Body of pancreas (tissue), 4 donors: ENCODE measurements around the gene CDKN1A. TPM values are rescaled to one million over a fixed set of nuclear protein-coding genes. Genes with fewer than 3 reads are reported as not detected.

Experiments
- ATAC-seq: fragments of 150-250 bp; one replicate; pipeline ENCODE4 v1.9.1; 2016
- DNase-seq, 4 donors: peaks; one replicate each; pipeline ENCODE4 v3.0.0-alpha.2; 2019
- H3K27ac ChIP-seq, 4 donors: fragments of 200-600 bp; sonication (generic); 1 replicate in 3 of 4; 2 replicates in 1 of 4; pipeline versions ENCODE4 v1.5.1 to v1.6.1; 2016 to 2019; ENCODE audit warnings: mild to moderate bottlenecking in 1 of 4, mixed read lengths in 1 of 4, moderate library complexity in 1 of 4
- H3K27me3 ChIP-seq, 2 donors: fragments of 200-600 bp; sonication (generic); one replicate each; pipeline ENCODE4 v1.6.0; 2016; ENCODE audit warnings: mild to moderate bottlenecking in 1 of 2
- H3K36me3 ChIP-seq, 2 donors: fragments of 200-600 bp; sonication (generic); replicated peaks in 1 of 2; 2 replicates each; pipeline ENCODE4 v1.5.1; 2016; ENCODE audit warnings: low read depth in 2 of 2; ENCODE audit not compliant: insufficient read depth in 1 of 2
- H3K4me1 ChIP-seq: fragments of 200-600 bp; sonication (generic); one replicate; pipeline ENCODE4 v1.6.0; 2016
- H3K4me3 ChIP-seq, 2 donors: fragments of 200-600 bp; sonication (generic); 1 replicate in 1 of 2; 2 replicates in 1 of 2; pipeline ENCODE4 v1.5.1; 2016 to 2019
- H3K9me3 ChIP-seq, 3 donors: fragments of 200-600 bp; sonication (generic); 1 replicate in 2 of 3; 2 replicates in 1 of 3; pipeline ENCODE4 v1.5.1; 2016
- POLR2A ChIP-seq, 3 donors: fragments of 450-650 bp; IDR thresholded peaks; one replicate each; pipeline ENCODE4 v1.6.1; 2016; ENCODE audit warnings: antibody characterized with exemption in 3 of 3, mild to moderate bottlenecking in 2 of 3
- WGBS, 2 donors: methylation state at CpG; one replicate each; pipeline ENCODE4 v1.1.5; 2017; 5-methylcytosine and 5-hydroxymethylcytosine counted together
- intact Hi-C: fragments of 100-400 bp; cut with DNase I; formaldehyde crosslinking; loops from one replicate; pipeline ENCODE4 v1.15.1; 2023
- total RNA-seq, 2 donors: library from RNA; depleted of rRNA; stranded (reverse); fragments of >200 nt; gene quantifications; one replicate each; pipeline ENCODE4 v1.1.0, GENCODE V29; 2016
- TF ChIP-seq, protein P1 (sequence below), 7 experiments: fragments of 450-650 bp in 4 of 7; fragments of 200-600 bp in 3 of 7; sonication (generic) in 3 of 7; IDR thresholded peaks; one replicate each; pipeline ENCODE4 v1.5.1; 2016 to 2019; ENCODE audit warnings: antibody characterized with exemption in 7 of 7

The CDKN1A gene
- total RNA-seq, 2 donors from 2014 or later, result 75.2 to 84.3 TPM

DNA sequence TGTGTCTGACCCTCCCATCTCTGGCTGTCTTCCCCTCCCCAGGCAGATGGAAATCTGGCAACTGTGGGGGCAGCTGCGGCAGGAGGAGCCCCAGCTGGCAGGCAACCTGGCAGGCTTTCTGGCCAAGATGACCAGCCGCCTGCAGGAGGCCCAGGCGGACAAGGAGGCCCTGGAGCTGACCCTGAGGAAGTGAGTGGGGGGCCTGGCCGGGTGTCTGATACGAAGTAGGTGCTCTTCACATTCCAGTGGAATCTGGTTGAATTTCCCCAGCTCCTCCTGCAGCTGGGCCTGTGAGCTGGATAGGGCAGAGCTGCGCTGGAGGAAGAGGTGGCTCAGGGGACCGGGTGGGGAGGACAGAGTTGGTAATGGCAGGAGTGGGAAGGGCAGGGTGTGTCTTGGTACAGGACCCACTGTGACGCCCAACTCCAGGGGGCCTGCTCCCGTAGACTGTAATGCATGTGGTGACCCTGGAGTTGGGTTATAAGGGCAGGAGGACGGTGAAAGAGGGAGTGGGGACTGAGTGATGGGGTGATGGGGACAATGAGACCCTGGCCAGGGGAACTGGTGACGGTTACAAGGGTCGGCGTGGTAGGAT is 38.8 kb downstream of the CDKN1A start:
- TF ChIP-seq, protein P1, sequence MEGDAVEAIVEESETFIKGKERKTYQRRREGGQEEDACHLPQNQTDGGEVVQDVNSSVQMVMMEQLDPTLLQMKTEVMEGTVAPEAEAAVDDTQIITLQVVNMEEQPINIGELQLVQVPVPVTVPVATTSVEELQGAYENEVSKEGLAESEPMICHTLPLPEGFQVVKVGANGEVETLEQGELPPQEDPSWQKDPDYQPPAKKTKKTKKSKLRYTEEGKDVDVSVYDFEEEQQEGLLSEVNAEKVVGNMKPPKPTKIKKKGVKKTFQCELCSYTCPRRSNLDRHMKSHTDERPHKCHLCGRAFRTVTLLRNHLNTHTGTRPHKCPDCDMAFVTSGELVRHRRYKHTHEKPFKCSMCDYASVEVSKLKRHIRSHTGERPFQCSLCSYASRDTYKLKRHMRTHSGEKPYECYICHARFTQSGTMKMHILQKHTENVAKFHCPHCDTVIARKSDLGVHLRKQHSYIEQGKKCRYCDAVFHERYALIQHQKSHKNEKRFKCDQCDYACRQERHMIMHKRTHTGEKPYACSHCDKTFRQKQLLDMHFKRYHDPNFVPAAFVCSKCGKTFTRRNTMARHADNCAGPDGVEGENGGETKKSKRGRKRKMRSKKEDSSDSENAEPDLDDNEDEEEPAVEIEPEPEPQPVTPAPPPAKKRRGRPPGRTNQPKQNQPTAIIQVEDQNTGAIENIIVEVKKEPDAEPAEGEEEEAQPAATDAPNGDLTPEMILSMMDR (IDR thresholded peaks at IDR 0.05), result no peak
- no peak for TF ChIP-seq POLR2A (IDR thresholded peaks at IDR 0.05)

DNA sequence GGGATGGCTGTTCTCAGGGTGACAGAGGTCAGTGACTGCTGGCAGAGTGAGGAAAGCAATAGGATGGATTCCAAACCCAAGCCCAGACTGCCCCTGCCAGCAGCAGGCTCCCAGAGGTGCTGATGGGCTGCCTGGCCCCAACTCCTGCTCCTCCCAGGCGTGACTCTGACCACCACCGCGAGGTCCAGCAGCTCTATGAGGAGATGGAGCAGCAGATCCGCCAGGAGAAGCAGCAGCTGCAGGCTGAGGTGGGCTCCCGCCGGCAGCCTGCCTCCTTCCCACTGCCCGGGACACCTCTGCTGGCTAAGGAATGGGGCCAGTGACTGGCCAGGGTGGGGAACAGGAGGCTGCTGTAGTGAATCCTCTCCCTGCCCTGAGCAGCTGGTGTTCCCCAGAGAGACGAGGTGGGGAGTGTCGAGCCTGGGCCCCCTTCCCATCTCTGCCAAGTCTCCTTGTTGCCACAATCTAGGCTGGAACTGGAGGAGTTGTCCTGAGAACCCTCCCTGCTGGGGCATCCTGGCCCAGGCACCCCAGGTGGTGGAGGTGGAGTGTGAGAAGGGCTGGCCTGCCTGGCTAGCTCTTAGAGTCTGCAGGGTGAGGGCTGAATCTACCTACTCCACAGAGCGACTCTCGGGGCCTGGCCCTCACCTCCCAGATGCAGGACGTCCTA is 39.5 kb downstream of the CDKN1A start:
- no peak overlapping the region for H3K4me3 ChIP-seq
- WGBS, 2 donors, result 78% methylated on average over 12 of the region's 12 CpGs; no CpG with 5 or more reads in 1 of the 2 donors
- ATAC-seq (no peak), DNase-seq (no peak)
- no peak for TF ChIP-seq POLR2A (IDR thresholded peaks at IDR 0.05)
- TF ChIP-seq, protein P1 (IDR thresholded peaks at IDR 0.05), result no peak
- no peaks in the 10 kb centered on the region for H3K4me1 ChIP-seq
- H3K9me3 ChIP-seq, result no peaks in the 10 kb centered on the region
- no peaks in the 10 kb centered on the region for H3K36me3 ChIP-seq
- intact Hi-C loops, result no loop called here
- no peak overlapping the region for H3K27ac ChIP-seq
- no peaks in the 10 kb centered on the region for H3K27me3 ChIP-seq

More for the DNA sequence above, 38.8 kb downstream of the CDKN1A start:
- Histone ChIP-seq H3K4me3 (no peak overlapping the region), H3K27me3 (no peaks in the 10 kb centered on the region), H3K9me3 (no peaks in the 10 kb centered on the region), H3K27ac (no peak overlapping the region), H3K4me1 (no peaks in the 10 kb centered on the region), H3K36me3 (no peaks in the 10 kb centered on the region)
- DNase-seq (no peak), ATAC-seq (no peak)
- 70 to 74% methylated on average over 13 of the region's 13 CpGs for WGBS, 2 donors
- intact Hi-C loops, result no loop called here

DNA sequence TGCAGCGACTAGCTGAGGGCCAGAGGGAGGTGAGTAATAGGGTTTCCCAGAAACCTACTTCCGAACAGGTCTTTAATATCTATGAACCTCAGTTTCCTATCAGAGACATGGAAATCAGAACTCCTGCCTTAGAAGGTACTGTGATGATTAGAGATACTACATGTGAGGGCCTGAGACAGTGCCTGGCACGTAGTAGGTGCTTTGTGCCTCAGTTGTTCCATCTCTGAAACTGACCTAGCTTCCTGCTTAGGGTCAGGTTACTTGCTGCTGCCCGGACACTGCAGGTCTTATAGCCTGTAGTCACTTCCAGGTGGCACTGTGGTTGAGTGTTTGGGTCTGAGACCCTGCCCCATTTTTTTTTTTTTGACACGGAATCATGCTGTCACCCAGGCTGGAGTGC is 40.0 kb downstream of the CDKN1A start:
- no peaks in the 10 kb centered on the region for H3K4me1 ChIP-seq
- TF ChIP-seq, protein P1 (IDR thresholded peaks at IDR 0.05), result no peak
- TF ChIP-seq POLR2A (IDR thresholded peaks at IDR 0.05), result no peak
- H3K27ac ChIP-seq, result no peak overlapping the region
- H3K9me3 ChIP-seq, result no peaks in the 10 kb centered on the region
- WGBS, 2 donors, result 45 to 62% methylated on average over 4 to 5 of the region's 5 CpGs
- H3K4me3 ChIP-seq, result no peak overlapping the region
- DNase-seq (no peak), ATAC-seq (no peak)
- intact Hi-C loops, result no loop called here
- no peaks in the 10 kb centered on the region for H3K36me3 ChIP-seq
- no peaks in the 10 kb centered on the region for H3K27me3 ChIP-seq

DNA sequence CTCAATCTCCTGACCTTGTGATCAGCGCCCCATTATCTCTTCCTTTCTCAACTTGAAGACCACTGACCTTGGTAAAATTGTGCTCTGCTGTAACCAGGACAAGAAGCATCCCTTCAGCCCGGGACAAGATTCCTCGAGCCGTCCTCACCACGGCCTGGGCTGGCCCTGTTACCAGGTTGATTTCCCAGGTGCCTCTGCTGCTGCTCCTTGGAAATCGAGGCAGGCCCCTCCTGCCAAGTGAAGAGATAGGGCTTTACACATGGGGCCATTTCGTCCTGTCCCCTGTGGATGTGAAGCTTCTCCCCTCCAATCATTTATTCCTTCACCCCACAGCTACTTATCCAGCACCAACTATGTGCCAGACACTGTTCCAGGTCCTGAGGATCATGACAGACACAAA is 40.6 kb downstream of the CDKN1A start:
- Histone ChIP-seq H3K36me3 (no peaks in the 10 kb centered on the region), H3K27me3 (no peaks in the 10 kb centered on the region), H3K9me3 (no peaks in the 10 kb centered on the region), H3K4me1 (no peaks in the 10 kb centered on the region), H3K27ac (no peak overlapping the region), H3K4me3 (no peak overlapping the region)
- TF ChIP-seq, protein P1 (IDR thresholded peaks at IDR 0.05), result no peak
- no peak for TF ChIP-seq POLR2A (IDR thresholded peaks at IDR 0.05)
- ATAC-seq (no peak), DNase-seq (no peak)
- WGBS, 2 donors, result 77 to 82% methylated on average over 7 of the region's 7 CpGs
- intact Hi-C loops, result no loop called here
